Heart left ventricle (tissue), 16 donors: Measurements from ENCODE around the gene TENM3. TPM values are rescaled to one million over a fixed set of nuclear protein-coding genes. Genes with fewer than 3 reads are reported as not detected.

Experiments
- ATAC-seq, 4 donors: fragments of 200-7000 bp; cut with Tn5 transposase; one replicate each; pipeline ENCODE4 v1.9.1; 2020 to 2022; ENCODE audit warnings: moderate library complexity in 4 of 4, mild to moderate bottlenecking in 3 of 4, moderate number of reproducible peaks in 1 of 4
- DNase-seq, 5 donors: peaks; one replicate each; pipeline ENCODE4 v3.0.0-alpha.2; 2020
- H3K27ac ChIP-seq, 12 donors: fragments of 200-600 bp; sonication (generic) in 4 of 12; one replicate each; pipeline versions ENCODE4 v1.5.0 to v1.8.0; 2016 to 2022; ENCODE audit warnings: mild to moderate bottlenecking in 2 of 12
- H3K27me3 ChIP-seq, 9 donors: fragments of 200-600 bp; sonication (generic) in 2 of 9; one replicate each; pipeline versions ENCODE4 v1.5.1 to v1.8.0; 2016 to 2022; ENCODE audit warnings: mild to moderate bottlenecking in 3 of 9
- H3K36me3 ChIP-seq, 9 donors: fragments of 200-600 bp; sonication (generic) in 2 of 9; one replicate each; pipeline versions ENCODE4 v1.5.0 to v1.8.0; 2018 to 2022; ENCODE audit warnings: mild to moderate bottlenecking in 2 of 9
- H3K4me1 ChIP-seq, 12 donors: fragments of 200-600 bp; sonication (generic) in 4 of 12; one replicate each; pipeline versions ENCODE4 v1.5.0 to v1.8.0; 2016 to 2022; ENCODE audit warnings: mild to moderate bottlenecking in 3 of 12
- H3K4me3 ChIP-seq, 12 donors: fragments of 200-600 bp; sonication (generic) in 4 of 12; one replicate each; pipeline versions ENCODE4 v1.5.0 to v1.8.0; 2017 to 2022; ENCODE audit warnings: mild to moderate bottlenecking in 9 of 12, moderate library complexity in 4 of 12
- H3K9me3 ChIP-seq, 12 donors: fragments of 200-600 bp; sonication (generic) in 4 of 12; one replicate each; pipeline versions ENCODE4 v1.5.0 to v1.8.0; 2016 to 2022; ENCODE audit warnings: mild to moderate bottlenecking in 1 of 12
- CTCF ChIP-seq, 12 donors: fragments of 200-600 bp; sonication (generic) in 4 of 12; IDR thresholded peaks; one replicate each; pipeline versions ENCODE4 v1.5.0 to v1.8.0; 2018 to 2022; ENCODE audit warnings: antibody characterized with exemption in 12 of 12, mild to moderate bottlenecking in 5 of 12
- POLR2A ChIP-seq, 2 donors: fragments of 450-650 bp; IDR thresholded peaks; one replicate each; pipeline ENCODE4 v1.6.1; 2017; ENCODE audit warnings: antibody characterized with exemption in 2 of 2, mild to moderate bottlenecking in 2 of 2, moderate library complexity in 2 of 2
- WGBS, 4 donors: extraction: QIAGEN DNeasy Blood & Tissue Kit in 2 of 4; methylation state at CpG; one replicate each; pipeline versions ENCODE4 v1.1.5 to v1.1.7; 2013 to 2018; 5-methylcytosine and 5-hydroxymethylcytosine counted together
- intact Hi-C, 10 donors: fragments of 100-400 bp; cut with DNase I; formaldehyde crosslinking; loops; one replicate each; pipeline versions ENCODE4 v1.11.1 to v1.14.2; 2022
- polyA plus RNA-seq, 2 donors: library from polyadenylated mRNA; stranded (reverse); fragments of 200-250 nt; gene quantifications; one replicate each; pipeline ENCODE4 v1.2.3, GENCODE V29; 2013
- total RNA-seq, 9 donors: library from RNA; depleted of rRNA in 2 of 9; stranded (reverse); fragments of >200 nt in 2 of 9; fragmentation: NEBNext Ultra II Directional in 3 of 9; extraction: Animal tissue kit (Norgen Biotek cat#: 25700) in 3 of 9; gene quantifications; one replicate each; pipeline versions ENCODE4 v1.1.0 to v1.2.4, GENCODE V29; 2016 to 2023
- donor health status: ischemic (EF 13 %, LVEDD 7.1; RV severe dilation, severe dysfunction).
- donor health status: healthy with polysubstance abuse.
- donor health status: DM: no; HTN: yes; CAD: no.
- donor health status: DM: no; HTN: no; CAD: no.
- donor health status: ischemic (EF 25% LVEDD 6.9; RV normal size, moderate dysfunction).
- donor health status: ischemic (EF 25% LVEDD 5.7; RV mildly dilated, moderate dysfunction).
- donor health status: healthy.
- donor health status: DM: yes; HTN: yes; CAD: no.
- donor health status: ischemic (EF 35%, LVEDD 5.7; RV mildly dilated, moderate dysfunction).
- donor health status: nonischemic (EF 11% LVEDD 7.7; RV severe dilation, severe dysfunction).
- donor health status: DM: yes; HTN: yes; CAD: no.
- donor health status: PGD.
- donor health status: ischemic (EF 29% LVEDD 5.4; RV normal size, mild dysfunction).
- donor health status: nonischemic (EF 23%, LVEDD 6.1; RV moderate dilation, normal function).

The TENM3 gene
- total and polyA plus RNA-seq, 11 donors: 0.19 to 10.3 (median 2.5) TPM

DNA sequence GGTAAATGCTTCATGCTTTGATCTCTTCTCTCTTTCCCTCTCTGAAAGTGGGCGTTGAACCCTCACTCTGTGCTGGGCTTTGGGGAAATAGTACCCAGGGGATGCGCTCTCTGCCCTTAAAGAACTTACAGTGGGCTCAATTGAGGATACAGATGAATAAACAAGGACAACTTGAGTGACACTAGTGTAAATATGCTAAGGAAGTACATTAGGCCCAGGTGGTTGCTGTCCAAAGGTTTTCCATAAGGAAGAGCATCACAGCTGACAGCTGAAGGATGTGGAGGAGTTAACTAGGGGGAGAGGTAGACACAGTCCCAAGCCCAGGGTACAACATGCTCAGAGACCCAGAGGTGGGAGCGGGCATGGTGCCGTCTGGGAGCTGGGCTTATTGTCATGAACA is 49.4 kb downstream of the TENM3 start:
- ATAC-seq: no peak
- Histone ChIP-seq H3K27ac (no peak overlapping the region), H3K4me1 (no peaks in the 10 kb centered on the region), H3K27me3 (peaks cover 0 to 4% (median 0%) of the 10 kb centered on the region in 9 donors), H3K9me3 (no peaks in the 10 kb centered on the region), H3K4me3 (no peak overlapping the region), H3K36me3 (no peaks in the 10 kb centered on the region)
- DNase-seq: no peak
- WGBS, 4 donors: 79 to 86% (median 84%) methylated on average over 4 of the region's 4 CpGs
- intact Hi-C loops: no loop called here
- TF ChIP-seq POLR2A (IDR thresholded peaks at IDR 0.05): no peak

DNA sequence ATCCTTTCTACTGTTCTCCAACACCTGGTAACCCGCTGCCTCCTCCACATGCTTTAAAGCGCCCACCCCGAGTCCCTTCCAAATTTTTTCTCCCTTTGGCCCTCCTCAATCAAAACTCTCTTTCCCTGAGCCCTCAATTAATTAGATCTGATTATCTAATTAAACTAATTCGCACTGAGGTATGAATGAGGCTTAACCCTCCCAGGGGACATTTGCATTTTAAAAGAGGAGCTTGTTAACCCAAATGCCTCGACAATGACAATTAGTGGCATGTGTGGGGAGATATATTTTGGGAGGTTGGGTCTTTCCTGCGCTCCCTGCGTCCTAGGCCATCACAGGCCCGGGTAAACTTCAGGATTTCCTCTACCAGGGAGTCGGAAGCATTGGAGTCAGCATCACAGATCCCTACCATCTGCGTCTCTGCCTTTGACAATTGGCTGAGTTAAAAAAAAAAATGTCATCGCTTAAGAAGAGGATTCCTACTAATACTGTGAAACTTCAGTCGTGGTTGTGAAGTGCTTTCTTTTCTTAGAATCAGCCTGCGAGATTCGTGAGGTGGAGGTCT is 50.6 kb downstream of the TENM3 start:
- ATAC-seq: no peak
- Histone ChIP-seq H3K4me3 (no peak overlapping the region), H3K27me3 (peaks cover 0 to 4% (median 0%) of the 10 kb centered on the region in 9 donors), H3K9me3 (no peaks in the 10 kb centered on the region), H3K4me1 (no peaks in the 10 kb centered on the region), H3K36me3 (no peaks in the 10 kb centered on the region), H3K27ac (no peak overlapping the region)
- WGBS, 4 donors: 70 to 74% (median 72%) methylated on average over 14 of the region's 14 CpGs
- intact Hi-C loops: no loop called here
- TF ChIP-seq POLR2A (IDR thresholded peaks at IDR 0.05) (no peak), CTCF (IDR thresholded peaks at IDR 0.05) (no peak)
- DNase-seq: no peak

DNA sequence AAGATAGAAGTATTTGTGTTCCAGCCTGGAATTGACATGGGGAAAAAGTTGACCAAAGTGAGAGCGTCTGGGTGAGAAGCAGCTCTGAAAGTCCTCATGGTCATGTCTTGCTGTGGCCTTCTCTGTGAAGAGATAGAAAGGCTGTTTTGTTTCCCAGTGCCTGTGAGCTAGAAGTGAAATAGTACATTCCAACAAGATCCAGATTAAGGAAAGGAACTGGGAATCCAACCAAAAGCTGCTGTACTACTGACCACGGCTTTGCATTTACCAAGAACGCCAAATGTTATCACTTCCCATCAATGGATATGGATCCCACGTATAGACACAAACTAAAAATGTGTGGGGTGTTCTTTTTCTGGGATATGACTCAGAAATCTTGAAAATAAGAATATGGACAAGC is 51.2 kb downstream of the TENM3 start:
- WGBS, 4 donors: 57 to 74% (median 66%) methylated on average over 4 of the region's 4 CpGs
- no peak for TF ChIP-seq POLR2A (IDR thresholded peaks at IDR 0.05)
- no peak for TF ChIP-seq CTCF (IDR thresholded peaks at IDR 0.05)
- no peak for DNase-seq
- intact Hi-C loops: no loop called here
- Histone ChIP-seq H3K4me1 (no peaks in the 10 kb centered on the region), H3K4me3 (no peak overlapping the region), H3K9me3 (no peaks in the 10 kb centered on the region), H3K36me3 (no peaks in the 10 kb centered on the region), H3K27me3 (peaks cover 0 to 4% (median 0%) of the 10 kb centered on the region in 9 donors), H3K27ac (no peak overlapping the region)
- ATAC-seq: no peak

- TF ChIP-seq POLR2A (IDR thresholded peaks at IDR 0.05): no peak
- Histone ChIP-seq H3K9me3 (no peaks in the 10 kb centered on the region), H3K27me3 (no peaks in the 10 kb centered on the region), H3K36me3 (no peaks in the 10 kb centered on the region), H3K4me3 (no peak overlapping the region), H3K27ac (no peak overlapping the region), H3K4me1 (no peaks in the 10 kb centered on the region)
- 70 to 82% (median 74%) methylated on average over 9 of the region's 9 CpGs for WGBS, 4 donors
- ATAC-seq (no peak), DNase-seq (no peak)
- intact Hi-C loops: no loop called here
Measured at GRCh38 chr4:182297659-182298058, 54.5 kb downstream of the TENM3 start.

DNA sequence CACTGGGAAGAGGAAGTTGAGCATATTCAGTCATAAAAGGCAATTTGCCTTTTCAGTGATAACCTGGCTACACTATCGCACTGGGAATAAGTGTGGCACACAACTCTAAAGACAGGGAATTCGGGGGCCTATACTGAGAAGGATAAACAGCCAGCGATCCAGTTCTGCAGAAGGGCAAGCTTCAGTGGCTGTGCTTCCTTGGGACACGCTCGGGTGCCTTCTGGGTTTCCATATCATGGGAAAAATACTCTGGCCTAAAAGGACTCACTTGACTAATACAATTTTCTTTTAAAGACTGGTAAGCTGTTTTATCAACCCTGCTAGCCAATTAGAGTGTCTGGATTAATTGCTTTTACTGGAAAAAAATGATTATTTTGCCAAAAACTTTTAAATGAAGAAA is 58.5 kb downstream of the TENM3 start:
- TF ChIP-seq CTCF (IDR thresholded peaks at IDR 0.05): no peak
- no peak for ATAC-seq
- H3K36me3 ChIP-seq: no peaks in the 10 kb centered on the region
- WGBS, 4 donors: 81 to 88% (median 83%) methylated on average over 5 of the region's 5 CpGs
- H3K4me1 ChIP-seq: no peaks in the 10 kb centered on the region
- intact Hi-C loops: no loop called here
- no peak for DNase-seq
- no peak overlapping the region for H3K27ac ChIP-seq
- no peak overlapping the region for H3K4me3 ChIP-seq
- no peaks in the 10 kb centered on the region for H3K27me3 ChIP-seq
- no peaks in the 10 kb centered on the region for H3K9me3 ChIP-seq
